Skin epidermis (tissue), 12 donors: ENCODE measurements around the gene CTSK.
"Not testable (repeated sequence)": the region's sequence is repeated elsewhere in the genome, so short reads cannot be mapped to it uniquely, and the experiment has no call there.

Experiments
- H3K27ac ChIP-seq, 21 experiments: fragments of 200-600 bp; sonication (generic) in 11 of 21; one replicate each; pipeline ENCODE4 v1.5.0; 2020; ENCODE audit warnings: mild to moderate bottlenecking in 3 of 21, inconsistent platforms in 2 of 21, moderate library complexity in 2 of 21
- H3K4me3 ChIP-seq, 7 experiments: fragments of 200-600 bp; sonication (generic) in 2 of 7; one replicate each; pipeline ENCODE4 v1.5.0; 2020; ENCODE audit warnings: inconsistent platforms in 2 of 7, mild to moderate bottlenecking in 2 of 7, moderate library complexity in 1 of 7

The CTSK gene

DNA sequence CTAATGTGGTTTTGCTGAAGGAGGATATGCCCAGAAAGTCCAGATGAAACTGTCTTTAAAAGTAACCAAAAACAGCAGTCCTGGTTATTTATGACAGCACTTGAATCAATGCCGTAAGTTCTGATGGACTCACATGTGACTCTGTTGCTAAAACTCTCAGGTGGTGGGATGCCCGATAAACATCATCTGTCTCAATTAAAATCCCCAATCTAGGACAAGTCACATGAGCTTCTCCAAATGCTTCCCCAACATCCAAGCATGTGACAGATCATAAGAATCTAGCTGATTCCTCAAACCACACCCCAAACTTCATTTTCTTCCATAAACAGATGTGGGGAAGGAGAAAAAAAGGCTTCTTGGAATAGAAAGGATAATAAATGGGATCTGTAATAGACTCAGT is 786 bp upstream of the CTSK start:
- H3K4me3 ChIP-seq: no peak overlapping the region
- peak overlapping the region in 18 of 21 experiments; percentile 13 to 87 (median 70) for H3K27ac ChIP-seq

DNA sequence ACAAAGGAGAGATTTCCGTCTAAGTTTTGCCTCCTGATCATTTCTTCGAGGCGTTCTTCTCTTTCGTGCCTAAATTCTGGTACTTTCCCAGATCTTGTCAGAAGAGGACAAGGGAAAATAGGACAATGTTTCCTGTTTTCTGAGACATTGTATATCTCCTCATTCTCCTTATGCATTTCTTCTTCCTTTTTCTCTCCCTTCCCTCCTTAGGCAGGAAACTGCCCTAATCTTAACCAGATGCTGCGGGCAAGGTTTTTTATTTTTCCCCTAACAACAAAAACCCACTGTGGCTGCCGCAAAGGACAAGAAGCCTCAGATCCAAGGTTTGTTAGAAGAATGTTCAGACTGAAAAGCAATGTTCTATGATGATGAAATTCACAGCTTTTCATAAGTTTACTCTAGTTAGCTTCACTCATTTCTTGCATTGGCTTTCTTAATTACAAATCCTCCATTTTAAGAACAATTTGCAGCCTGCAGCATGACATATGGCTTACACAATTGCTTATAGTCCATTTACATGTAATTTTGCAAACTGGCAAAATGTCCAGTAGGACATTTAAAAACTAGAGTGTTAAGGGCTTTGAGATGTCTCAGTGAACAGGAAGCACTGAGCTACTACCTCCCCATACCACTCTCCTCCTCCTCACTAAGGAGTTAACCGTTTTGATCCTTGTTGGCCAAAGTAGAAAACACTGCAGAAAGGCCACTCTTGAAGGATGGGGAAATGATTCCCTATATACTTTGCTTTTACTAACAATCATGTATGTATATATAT is 624 bp downstream of the CTSK start:
- H3K4me3 ChIP-seq: peak overlapping the region; percentile 10 to 38 (median 29)
- peak overlapping the region in 19 of 21 experiments; percentile 6 to 87 (median 66) for H3K27ac ChIP-seq

DNA sequence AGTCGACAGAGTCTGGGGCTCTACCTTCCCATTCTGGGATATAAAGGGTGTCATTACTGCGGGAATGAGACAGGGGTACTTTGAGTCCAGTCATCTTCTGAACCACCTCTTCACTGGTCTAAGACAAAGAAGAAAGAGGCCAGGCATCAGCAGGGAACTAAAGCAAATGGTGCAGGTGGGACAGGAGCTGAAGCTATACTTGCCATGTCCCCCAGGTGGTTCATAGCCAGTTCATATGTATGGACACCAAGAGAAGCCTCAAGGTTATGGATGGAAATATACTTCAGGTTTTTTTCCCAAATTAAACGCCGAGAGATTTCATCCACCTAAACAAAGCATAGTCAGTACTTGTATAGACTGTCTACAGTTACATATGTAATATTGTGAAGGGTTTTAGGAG is 2.2 kb downstream of the CTSK start:
- peak overlapping the region in 6 of 21 experiments; percentile 15 to 87 (median 80) for H3K27ac ChIP-seq
- H3K4me3 ChIP-seq: peak overlapping the region in 1 of 7 experiments; percentile 38

DNA sequence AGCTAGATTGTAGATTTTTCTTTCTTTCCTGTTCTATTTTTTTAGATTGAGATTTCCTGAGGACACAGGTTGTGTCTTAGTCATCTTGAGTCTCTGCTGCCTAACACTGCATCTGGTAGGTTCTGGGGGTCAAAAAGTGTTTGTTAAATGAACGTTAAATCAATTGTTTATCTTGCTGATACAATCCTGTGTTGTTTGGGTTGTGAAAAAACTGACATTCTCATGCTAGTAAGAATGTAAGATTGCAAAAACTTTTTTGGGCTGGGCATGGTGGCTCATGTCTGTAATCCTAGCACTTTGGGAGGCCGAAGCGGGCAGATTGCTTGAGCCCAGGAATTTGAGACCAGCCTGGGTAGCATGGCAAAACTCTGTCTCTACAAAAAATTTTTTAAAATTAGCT is 3.4 kb downstream of the CTSK start:
- Histone ChIP-seq H3K27ac (no peak overlapping the region), H3K4me3 (no peak overlapping the region)

DNA sequence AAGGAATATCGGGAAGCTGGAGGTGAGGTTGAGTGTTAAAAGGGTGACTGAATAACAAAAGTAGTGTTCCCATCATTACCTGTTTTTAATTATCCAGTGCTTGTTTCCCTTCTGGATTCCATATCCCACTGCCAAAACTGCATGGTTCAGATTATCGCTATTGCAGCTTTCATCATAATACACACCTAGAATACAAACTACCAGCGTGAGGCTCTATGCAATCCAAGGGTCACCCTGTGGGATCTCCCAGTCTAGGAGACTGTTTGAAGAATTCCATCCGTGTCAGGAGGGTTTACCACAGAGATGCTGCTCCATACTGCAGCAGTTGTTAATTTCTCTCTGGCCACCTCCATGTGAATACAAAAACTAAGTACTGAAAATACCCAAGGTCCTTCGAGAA is 9.0 kb downstream of the CTSK start:
- H3K4me3 ChIP-seq: no peak overlapping the region
- H3K27ac ChIP-seq: no peak overlapping the region

DNA sequence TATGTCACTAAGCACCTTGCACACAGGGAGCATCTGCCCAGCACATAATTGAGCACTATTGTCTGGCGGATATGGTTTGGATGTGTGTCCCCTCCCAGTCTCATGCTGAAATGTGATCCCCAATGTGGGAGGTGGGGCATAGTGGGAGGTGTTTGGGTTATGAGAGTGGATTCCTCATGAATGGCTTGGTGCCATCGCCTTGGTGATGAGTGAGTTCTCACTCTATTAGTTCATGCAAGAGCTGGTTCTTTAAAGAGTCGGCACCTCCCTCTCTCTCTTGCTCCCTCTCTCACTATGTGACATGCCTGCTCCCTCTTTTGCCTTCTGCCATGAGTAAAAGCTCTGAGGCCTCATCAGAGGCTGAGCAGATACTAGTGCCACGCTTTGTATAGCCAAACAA is 9.5 kb downstream of the CTSK start:
- Histone ChIP-seq H3K4me3 (no peak overlapping the region), H3K27ac (no peak overlapping the region)

DNA sequence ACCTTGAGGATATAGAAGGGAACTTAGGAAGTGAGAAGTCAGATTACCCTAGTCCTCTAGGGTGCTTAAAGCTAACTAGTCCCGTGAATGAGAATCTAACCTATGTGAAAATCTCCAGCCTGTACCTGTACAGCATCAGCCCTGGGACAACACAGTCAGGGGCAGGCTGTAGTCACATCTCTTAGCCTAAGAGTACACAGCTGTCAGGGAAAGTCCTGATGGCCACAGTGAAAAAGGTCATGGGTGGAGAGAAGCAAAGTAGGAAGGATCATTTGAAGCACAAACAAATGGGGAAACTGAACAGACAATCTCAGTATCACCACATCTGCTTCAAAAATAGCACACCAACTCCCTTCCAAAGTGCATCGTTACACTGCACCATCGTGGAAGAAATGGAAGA is 11.7 kb downstream of the CTSK start:
- Histone ChIP-seq H3K4me3 (no peak overlapping the region), H3K27ac (no peak overlapping the region)

DNA sequence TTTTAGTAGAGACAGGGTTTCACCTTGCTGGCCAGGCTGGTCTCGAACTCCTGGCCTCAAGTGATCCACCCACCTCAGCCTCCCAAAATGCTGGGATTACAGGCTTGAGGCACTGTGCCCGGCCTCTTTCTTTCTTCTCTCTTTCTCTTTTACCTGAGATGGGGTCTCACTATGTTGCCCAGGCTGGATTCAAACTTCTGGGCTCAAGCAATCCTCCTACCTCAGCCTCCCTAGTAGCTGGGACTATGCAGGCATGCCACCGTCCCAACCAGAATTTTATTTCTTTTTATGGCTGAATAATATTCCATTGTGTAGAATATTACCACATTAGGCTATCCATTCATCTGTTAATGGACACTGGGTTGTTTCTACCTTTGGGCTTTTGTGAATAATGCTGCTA is 14.3 kb downstream of the CTSK start:
- H3K4me3 ChIP-seq: not testable (repeated sequence)
- peak overlapping the region in 2 of 21 experiments; percentile 6 to 33 for H3K27ac ChIP-seq

DNA sequence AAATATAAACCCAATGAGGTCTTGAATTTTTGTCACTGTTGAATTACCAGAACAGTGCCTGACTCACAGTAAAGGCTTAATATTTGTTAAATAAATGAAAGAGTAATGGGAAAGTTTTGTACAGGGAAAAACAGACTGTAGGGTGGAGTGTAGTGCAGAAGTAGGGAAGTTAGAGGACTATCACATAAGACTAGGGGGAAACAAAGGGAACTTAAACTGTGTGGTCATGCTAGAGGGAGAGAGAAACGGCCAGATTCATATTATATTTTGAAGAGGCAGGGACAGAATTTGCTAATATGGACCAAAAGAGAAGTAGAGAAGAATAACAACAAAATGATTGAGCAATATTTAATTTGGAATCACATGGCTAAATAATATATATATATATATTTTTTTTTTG is 14.8 kb downstream of the CTSK start:
- Histone ChIP-seq H3K4me3 (no peak overlapping the region), H3K27ac (peak overlapping the region in 4 of 21 experiments; percentile 21 to 45 (median 34))

DNA sequence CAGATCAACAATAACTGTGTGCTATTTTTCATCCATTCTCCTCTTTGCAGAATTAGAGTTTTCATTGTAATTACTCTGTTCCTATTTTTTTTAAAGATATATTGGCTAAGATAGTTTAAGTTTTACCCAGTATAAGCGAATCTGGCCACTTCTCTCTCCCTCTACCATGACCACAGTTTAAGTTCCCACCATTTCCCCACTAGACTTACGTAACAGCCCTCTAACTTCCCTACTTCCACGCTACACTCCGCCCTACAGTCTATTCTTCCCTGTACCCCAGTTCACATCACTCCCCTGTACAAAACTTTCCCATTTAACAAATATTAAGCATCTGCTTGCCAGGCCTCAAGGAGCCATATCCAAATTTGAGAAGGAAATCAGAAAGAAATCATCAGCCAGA is 16.5 kb downstream of the CTSK start:
- Histone ChIP-seq H3K4me3 (no peak overlapping the region), H3K27ac (peak overlapping the region in 7 of 21 experiments; percentile 24 to 65 (median 39))

DNA sequence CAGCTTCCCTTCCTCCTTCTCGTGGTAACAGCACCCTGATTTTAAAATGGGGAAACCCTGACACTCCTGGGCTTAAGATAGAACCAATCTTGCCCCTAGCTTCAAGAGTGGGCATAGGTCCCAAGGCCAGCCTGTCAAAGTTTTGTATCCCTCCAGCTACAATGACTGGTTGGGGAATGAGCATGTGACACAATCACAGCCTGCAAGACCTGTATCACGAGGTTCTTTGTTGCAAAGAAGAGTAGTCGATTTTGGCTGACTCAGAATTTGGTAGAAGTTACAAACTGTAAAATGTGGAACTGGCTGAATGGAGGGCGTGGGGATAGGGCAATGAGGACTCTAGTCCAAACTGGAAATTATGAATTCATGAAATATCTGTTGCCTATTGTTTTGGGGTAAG is 18.7 kb downstream of the CTSK start:
- no peak overlapping the region for H3K4me3 ChIP-seq
- peak overlapping the region in 3 of 21 experiments; percentile 14 to 64 (median 33) for H3K27ac ChIP-seq

DNA sequence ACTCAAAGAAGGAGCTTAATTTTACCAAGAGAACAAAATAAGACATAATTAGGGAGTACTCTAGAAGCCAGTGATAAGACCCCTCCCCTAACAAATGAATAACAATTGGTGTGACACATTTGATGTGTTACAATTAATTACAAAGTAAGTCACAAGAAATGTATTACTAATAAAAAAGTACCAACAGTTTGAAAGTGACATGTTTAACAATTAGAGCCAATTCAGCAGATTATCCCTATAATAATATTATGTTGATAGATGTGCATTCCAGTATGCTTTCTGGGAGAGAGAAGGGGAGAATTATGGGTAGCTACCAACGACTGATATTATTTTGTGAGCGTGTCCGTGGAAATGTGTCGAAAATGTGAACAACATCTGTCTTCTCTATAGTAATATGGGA is 19.1 kb downstream of the CTSK start:
- H3K4me3 ChIP-seq: no peak overlapping the region

DNA sequence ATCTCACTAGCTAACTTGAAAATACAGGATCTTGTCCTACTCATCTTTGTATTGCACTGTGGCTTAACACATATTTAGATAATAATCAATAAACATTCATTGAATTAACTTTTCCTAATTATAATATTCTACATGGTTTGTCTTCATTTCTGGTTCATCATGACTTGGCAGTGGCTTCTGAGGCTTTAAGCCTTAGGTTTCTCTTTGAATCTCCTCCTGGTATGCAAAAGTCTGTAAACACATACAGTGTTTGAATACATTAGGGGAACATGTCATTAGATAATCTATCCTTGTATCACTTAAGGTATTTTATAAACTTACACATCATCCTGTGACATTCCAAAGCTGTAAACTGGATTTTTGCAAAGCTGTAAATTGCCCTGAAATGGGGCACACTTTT is 20.6 kb downstream of the CTSK start:
- H3K4me3 ChIP-seq: no peak overlapping the region
- peak overlapping the region in 1 of 21 experiments; percentile 50 for H3K27ac ChIP-seq

More for the DNA sequence above, 19.1 kb downstream of the CTSK start:
- H3K27ac ChIP-seq: peak overlapping the region in 2 of 21 experiments; percentile 14 to 64

DNA sequence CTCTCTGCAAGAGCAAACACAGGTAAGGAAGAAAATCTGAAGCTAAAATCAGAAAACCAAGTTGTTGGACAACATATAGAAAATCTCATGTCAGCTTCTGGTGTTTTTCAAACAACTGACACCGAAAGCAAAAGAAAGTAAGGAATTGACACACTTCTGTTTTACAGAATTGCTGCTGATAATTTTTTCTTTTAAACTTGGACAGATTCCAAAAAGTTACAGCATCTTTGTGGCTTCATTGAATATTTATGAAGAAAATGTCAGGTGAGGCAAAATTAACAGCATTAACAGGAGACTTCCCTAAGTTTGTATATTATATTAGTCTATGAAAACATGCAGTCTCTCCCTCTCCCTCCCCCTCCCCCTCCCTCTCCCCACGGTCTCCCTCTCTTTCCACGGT is 27.6 kb downstream of the CTSK start:
- no peak overlapping the region for H3K4me3 ChIP-seq
- no peak overlapping the region for H3K27ac ChIP-seq

DNA sequence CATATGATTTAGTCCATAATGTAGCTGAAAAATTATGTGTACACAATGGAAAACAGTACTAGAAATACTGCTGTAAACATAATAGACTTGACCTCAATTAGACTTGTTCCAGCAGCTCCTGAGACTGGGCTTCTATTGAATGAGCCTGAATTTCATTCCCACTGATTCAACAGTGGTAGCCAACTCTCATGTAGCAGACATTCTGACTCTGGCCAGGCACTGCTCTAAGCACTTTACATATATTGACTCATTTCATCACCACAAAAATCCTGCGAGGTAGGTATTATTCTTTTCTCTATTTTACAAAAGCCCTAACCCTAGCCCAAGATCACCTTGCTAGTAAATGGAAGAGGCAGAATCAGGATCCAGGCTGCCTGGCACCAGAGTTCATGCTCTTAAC is 29.7 kb downstream of the CTSK start:
- peak overlapping the region in 1 of 21 experiments; percentile 18 for H3K27ac ChIP-seq
- no peak overlapping the region for H3K4me3 ChIP-seq

DNA sequence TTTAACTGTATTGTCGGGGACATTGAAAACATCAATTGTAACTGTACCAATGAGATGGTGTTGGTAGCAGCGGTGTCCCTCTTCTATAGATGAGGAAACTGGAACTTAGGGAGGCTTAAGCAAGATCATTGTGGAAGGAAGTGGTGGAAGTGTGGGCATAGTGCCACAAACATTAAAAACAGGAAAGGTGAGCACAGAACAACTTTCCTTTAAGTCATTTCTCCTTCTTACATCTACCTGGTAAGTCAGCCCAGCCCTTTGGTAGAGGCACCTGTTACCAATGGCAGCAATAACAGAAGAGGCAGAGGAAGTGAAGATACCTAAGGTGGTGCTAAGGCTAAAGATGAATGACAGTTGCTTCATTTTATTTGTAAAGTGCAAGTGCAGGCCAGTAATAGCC is 30.5 kb downstream of the CTSK start:
- H3K27ac ChIP-seq: no peak overlapping the region
- no peak overlapping the region for H3K4me3 ChIP-seq

DNA sequence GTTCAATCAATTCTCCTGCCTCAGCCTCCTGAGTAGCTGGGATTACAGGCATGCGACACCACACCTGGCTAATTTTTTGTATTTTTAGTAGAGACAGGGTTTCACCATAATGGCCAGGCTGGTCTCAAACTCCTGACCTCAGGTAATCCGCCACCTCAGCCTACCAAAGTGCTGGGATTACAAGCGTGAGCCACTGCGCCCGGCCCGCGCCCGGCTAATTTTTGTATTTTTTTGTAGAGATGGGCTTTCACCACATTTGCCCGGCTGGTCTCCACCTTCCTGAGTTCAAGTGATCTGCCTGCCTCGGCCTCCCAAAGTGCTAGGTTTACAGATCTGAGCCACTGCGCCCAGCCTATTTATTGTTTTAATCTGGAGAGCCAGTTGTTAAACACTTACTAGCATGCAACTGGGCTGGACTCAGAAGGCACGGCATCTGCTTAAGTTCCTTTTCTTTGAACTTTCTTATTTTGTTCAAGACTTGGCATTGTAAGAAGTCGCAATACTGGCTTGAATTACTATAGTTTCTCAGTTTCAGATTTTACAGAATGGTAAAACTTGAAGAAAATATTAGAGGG is 32.0 kb downstream of the CTSK start:
- peak overlapping the region in 1 of 21 experiments; percentile 35 for H3K27ac ChIP-seq
- not testable (repeated sequence) for H3K4me3 ChIP-seq

DNA sequence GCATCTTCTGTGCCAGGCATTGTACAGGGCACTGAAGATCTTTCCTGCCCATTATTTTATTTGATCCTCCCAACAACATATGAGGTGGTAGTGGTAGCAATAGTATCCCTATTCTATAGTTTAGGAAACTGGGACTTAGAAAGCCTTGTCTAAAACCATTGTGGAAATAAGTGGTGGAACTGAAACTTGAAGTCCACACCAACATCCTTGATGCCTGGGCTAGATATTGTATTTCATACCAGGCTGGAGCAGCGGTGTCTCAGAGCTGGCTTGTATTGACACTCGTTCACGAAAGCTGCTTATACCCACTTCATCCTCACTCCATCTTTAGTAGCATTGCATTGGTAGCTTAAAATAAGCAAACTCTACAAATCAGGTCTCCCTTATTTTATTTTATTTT is 32.8 kb downstream of the CTSK start:
- no peak overlapping the region for H3K4me3 ChIP-seq
- H3K27ac ChIP-seq: no peak overlapping the region

DNA sequence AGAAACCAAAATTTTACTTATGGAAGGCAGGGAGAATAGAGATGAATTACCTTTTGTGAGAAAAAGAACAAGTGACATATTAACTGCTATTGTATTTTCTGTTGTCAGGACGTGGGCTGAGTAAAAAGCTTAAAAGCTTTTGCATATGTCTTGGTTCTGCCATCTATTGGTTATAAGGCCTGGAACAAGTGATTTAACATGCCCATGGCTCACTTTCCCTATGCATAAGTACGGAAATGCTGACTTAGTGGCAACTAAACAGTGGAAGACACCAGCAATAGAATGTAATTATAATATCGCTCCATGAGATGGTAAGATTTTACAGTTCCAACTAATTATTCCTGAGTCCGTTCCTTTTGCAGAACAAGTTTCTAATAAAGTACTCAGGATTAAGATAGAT is 35.7 kb downstream of the CTSK start:
- Histone ChIP-seq H3K27ac (no peak overlapping the region), H3K4me3 (no peak overlapping the region)

DNA sequence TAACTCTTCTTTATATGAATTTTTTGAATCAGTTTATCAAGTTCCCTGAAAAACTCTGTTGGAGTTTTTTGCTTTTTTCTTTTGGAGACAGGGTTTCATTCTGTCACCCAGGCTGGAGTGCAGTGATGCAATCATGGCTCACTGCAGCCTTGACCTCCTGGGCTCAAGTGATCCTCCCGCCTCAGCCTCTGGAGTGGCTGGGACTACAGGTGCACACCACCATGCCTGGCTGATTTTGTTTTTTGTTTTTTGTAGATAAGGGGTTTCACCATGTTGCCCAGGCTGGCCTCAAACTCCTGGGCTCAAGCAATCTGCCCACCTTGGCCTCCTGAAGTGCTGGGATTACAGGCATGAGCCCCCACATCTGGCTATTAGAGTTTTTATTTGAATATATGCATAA is 40.4 kb downstream of the CTSK start:
- H3K27ac ChIP-seq: not testable (repeated sequence)

DNA sequence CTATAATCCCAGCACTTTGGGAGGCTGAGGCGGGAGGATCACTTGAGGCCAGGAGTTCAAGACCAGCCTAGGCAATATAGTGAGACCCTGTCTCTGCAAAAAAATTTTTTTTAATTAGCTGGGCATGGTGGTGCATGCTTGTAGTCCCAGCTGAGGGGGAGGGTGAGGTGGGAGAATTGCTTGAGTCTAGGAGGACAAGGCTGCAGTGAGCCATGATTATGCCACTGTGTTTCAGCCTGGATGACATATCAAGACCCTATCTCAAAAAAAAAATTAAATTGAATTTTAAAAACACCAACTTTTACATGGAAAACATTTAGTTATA is 42.1 kb downstream of the CTSK start:
- Histone ChIP-seq H3K4me3 (peak overlapping the region in 6 of 7 experiments; percentile 20 to 44 (median 29)), H3K27ac (peak overlapping the region in 20 of 21 experiments; percentile 33 to 93 (median 81))

More for the DNA sequence above, 40.4 kb downstream of the CTSK start:
- not testable (repeated sequence) for H3K4me3 ChIP-seq
